GM18907 (cell line): ENCODE results near the gene ZSCAN20.

ENCODE experiments used
- ATAC-seq: cut with Tn5 transposase; IDR thresholded peaks from one replicate; pipeline ENCODE4 v1.9.1; 2021; ENCODE audit warnings: mild to moderate bottlenecking, moderate library complexity; ENCODE audit not compliant: unreplicated experiment

ZSCAN20 gene

DNA sequence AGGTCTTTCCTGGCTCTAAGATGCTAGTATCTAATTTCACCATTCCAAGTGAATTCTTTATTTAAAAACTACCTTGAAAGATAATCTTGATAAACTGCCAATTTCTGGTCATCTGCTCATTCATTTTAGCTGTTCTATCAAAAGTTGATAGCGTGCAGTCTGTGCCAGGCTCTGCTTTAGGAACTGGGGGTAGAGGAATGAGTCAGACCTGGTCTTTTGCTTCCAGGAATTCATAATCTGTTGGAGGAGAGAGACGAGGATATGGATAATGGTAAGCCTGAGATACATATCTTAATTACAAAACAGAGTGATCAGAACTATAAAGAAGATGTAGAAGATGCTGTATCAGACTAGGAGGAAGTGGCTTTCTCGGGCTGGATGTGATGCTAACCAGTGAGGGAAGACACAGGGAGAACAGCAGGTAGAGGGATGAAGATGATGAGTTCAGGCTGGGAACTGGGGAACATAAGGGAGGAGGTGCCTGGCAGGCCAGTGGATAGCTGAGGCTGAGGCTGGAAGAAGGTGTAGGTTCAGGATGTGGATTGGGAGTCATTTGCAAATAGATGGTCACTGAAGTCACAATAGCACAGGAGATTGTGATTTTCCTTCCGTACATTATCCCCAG is 29.3 kb upstream of the ZSCAN20 start:
- ATAC-seq = no peak

DNA sequence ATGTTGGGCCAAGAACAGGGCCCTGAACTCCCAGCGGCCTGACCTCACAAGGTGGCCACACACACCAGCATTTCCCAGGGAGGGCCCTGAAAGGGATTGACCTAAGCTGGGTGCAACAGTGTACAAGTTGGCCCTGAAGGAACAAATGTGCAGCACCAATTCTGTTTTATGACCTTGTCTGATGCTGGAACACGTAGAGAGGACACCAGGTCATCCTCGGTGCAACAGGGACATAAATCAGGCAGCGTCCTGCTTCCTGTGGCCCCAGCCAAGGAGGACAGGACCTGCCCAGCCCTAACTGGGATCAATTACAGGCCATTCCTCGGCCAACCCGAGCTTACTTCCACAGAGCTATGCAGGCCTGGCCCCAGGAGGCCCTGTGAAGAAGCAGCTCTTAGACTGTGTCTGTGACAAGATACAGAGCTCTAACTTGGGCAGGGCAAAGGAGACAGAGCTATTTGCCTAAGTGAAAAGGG is 28.7 kb upstream of the ZSCAN20 start:
- ATAC-seq = no peak

DNA sequence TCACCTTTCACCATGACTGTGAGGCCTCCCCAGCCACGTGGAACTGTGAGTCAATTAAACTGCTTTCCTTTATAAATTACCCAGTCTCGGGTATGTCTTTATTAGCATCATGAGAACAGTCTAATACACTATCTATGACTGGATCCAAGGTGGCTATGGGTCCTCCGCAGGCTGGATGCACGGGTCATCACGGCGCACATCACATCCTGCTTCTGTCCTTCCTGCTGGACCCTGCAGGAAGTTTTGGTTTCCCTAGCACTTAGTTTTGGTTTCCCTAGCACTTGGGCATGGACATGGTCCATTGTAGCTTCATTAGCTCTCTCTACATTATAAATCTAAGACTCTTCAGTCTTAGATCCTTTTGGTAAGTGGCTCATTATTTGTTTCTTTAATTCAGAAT is 27.3 kb upstream of the ZSCAN20 start:
- no peak for ATAC-seq

DNA sequence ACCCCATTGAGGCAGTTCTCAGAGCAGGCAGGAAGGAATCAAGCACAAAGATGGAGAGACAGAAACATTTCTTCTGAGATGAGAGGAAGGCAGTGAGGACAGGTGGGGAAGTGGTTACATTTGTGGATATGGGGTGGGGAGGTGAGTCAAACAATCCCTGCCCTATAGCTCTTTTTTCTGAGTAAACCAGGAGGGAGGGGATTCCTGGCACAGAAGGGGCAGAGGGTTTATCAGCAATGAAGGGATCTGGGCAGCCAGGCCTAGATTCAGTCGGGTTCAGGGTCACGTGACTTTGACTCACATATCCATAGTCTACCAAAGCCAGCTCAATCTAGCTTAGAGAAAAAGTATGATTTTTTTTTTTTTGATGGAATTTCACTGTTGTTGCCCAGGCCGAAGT is 25.9 kb upstream of the ZSCAN20 start:
- no peak for ATAC-seq

DNA sequence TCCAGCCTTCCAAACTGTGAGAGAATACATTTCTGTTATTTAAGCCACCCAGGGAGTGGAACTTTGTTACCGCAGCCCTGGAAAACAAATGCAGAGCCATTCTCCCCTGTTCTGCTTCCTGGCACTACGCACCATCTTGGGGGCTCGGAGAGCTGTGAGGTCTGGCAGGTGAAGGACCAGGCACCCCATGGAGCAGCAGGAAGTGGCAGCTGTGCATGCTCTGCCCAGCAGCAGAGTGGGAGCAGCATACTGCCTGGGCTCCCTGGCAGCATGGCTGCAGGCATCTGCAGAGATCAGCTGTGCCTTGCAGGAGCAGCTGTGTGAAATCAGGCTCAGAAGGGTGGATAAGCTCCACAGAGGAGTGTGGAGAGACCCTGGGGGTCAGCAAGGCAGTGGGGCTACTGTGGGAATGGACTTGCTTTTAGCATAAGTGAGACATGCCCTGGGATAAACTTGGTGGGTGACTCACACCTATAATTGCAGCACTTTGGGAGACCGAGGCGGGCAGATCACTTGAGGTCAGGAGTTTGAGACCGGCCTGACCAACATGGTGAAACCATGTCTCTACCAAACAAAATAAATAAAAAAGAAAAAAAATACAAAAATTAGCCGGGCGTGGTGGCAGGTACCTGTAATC is 17.7 kb upstream of the ZSCAN20 start:
- ATAC-seq = no peak

DNA sequence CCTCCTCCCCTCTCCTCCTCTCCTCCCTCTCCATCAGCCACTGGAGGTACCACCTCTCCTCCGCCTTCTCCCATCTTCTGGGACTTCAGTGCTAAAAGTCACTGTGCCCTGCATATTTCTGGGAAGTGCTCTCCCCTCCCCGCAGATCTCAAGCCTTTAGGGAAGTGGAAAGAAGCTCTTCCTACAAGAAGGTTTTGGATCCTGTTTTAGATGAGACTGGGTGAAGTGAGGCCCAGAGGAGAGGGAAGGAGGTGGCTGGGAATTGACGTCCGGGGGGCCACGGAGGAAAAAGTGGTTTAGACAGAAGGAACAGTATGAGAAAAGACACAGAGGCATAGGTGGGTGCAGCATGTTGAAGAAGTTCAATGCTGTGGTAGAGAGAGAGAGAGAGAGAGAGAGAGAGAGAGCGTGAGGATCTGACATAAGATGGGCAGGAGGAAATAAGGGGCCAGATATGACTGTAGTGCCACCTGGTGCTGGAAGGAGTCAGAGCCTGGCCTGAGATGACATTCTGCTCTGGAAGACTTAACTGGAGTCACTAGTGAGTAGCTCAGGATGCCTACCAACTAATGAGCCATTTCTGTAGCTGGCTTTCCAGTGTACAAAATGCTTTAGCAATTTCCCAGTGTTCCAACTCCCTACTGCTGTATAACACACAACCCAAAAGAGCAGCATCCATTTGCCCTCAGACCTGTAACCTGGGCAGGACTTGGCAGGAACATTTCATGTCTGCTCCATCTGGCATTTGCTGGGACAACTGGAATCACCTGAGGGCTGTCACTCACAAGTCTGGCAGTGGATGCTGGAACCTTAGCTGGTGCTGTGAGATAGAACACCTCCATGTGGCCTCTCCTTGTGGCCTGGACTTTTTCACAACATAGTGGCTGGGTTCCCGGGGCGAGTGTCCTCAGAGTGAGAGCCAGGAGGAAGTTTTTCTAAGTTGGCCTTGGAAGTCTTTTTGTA is 16.6 kb upstream of the ZSCAN20 start:
- ATAC-seq = peak; percentile 71

DNA sequence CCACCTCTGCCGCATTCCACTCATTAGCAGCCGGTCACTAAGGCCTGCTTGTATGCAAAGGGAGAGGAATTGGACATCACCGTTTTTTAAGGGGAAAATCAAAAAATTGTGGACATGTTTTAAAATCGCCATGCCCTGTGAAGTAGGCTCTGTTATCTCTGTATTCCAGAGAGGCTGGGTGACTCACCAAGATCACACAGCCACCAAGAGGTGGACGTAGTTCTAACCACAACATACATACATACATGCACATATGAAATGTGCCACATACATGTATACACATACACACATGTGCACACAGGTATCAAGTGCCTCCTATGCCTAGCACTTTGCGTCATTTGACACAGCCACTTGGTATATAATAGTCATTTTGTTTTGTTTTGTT is 16.0 kb upstream of the ZSCAN20 start:
- no peak for ATAC-seq

DNA sequence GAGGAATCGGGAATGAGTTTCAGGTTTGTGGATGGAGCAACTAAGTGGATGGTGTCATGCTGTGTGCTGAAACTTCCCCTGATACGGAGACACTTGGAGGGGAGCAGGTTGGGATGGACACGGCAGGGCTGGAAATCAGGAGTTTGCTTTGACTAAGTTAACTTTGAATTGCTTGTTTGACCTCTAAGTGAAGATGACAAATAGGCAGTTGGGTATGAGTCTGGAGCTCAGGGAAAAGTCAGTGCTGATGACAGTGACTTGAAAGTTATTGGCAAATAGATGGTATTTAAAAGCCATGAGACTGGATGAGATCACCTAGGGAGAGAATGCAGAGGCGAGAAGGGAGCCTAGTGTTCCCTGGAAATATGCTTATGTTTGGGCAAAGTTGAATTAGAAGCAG is 12.8 kb upstream of the ZSCAN20 start:
- no peak for ATAC-seq

DNA sequence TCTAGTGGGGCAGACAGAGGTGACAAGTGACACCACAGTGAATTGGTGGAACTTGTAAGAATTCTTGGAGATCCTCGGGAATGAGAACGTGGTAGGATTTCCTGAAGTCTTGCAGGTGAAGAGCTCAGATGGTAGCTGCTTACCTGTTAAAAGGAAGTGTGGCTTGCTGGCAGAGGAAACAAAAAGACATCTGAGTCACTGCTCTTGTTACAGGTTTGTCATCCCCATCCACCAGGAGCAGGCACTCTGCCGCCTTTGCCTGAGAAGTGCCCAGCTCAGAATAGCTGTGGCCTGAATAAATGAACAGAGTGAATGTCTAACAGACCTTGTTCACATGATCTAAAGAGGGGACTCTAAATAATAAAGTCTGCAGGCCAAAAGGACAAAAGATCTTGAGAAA is 12.3 kb upstream of the ZSCAN20 start:
- no peak for ATAC-seq

DNA sequence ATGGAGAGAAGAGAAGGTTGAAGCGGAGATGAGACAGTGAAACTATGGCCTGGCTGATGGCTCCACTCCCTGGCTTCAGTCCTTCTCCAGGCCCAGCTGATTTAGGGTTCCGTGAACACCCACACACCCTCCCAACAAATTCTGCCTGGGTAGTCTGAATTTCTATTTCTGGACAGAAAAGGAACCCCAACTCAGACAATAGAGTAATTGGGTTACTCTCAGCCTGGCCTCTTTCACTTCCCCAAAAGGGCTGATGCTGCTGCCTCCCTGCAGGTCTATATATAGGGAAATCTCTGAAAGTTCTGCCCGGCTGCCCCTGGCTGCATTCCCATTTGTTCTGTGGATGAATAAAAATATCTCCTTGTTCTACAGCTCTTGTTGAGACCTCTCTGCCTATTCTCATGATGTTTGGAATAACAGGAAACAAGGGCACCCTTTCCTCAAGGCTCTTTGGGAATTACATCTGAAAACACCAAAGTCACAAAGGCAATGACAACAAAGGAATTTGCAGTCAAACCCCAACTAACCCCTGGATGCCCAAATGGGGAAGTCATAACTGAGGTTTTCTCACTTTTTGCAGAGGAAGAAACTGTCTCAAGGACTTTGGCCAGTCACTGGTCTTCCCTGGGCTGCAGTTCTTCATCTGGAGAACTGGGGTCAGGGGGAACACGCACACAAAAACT is 11.4 kb upstream of the ZSCAN20 start:
- ATAC-seq = peak; percentile 77

DNA sequence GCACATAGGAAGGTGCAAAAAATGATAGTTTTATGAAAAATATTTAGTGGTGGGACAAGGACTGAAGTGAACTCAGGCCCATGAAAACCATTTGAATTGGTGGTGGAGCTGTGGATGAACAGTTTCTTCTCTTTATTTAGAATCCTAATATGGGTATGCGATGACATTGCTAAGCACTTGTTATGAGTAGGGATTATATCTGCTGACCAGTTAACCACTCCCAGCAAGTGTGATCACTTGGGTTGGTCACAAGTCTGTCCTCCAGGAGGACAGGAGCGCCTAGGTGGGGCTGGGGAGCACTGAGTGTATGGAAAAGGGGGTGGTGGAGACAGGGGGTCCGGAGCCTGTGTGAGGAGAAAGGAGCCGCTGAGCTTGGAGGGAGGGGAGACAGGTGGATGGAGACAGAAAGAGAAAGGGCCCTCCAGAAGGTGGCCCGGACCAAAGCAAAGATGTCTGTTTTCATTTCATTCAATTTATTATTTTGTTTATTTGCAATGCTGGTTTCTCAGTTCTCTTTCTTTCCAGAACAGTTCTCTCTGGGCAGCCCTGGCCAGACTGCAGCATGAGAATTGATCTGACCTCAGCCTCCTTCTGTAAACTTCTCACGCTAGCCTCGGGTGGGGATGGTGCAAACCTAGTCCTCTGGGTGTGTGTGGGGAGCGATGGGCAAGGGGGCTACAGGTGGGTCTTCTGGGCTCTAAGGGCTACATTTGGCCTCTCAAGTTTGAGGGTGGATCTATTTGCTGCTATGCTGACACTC is 9.9 kb upstream of the ZSCAN20 start:
- ATAC-seq = no peak

DNA sequence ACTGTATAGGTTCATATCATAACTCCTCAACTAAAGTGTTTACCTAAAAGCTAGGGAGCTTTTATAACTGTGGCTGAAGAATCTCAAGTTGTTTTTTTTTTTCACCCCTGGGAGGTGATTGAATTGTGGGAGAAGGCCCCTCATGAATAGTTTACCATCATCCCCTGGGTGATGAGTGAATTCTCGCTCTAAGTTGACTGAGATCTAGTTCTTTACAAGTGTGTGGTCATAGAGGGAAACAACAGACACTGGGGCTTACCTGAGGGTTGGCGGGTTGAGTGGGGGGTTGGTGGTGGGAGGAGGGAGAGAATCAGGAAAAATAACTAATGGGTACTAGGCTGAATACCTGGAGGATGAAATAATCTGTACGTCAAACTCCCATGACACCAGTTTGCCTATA is 7.9 kb upstream of the ZSCAN20 start:
- no peak for ATAC-seq

DNA sequence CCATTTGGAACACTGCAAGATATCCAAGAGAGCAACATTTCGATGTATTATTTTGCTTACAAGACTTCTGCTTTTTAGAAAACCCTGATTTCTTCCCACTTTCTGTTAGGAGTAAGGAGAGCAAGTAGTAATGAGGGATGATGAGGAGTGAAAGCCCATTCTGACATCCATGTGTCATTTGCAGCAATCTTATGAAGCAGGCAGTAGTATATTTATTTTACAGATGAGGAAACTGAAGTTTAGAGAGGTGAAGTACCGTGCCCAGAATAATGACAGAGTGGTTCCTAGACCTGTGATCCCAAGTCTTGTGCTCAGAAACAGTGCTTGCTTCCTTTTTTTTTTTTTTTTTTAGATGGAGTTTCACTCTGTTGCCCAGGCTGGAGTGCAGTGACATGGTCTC is 7.1 kb upstream of the ZSCAN20 start:
- ATAC-seq = no peak

DNA sequence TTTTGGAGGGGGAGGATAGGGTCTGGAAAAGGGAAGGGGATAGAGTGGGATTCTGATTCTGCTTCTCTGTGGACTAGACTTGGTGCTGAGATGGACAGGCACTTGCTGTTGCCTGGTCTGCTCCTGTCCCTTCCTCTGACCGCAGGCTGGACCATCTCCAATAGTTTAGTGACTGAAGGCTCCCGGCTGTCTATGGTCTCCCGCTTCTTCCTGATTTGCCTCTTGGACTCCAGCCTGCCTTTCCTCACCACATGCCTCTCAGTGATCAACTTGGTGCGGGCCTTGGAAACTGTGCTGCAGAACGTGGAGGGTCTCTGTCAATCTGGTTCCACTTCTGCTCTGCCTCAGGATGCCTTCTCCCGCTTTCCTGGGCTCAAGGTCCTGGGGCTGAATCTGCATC is 6.3 kb upstream of the ZSCAN20 start:
- ATAC-seq = no peak

DNA sequence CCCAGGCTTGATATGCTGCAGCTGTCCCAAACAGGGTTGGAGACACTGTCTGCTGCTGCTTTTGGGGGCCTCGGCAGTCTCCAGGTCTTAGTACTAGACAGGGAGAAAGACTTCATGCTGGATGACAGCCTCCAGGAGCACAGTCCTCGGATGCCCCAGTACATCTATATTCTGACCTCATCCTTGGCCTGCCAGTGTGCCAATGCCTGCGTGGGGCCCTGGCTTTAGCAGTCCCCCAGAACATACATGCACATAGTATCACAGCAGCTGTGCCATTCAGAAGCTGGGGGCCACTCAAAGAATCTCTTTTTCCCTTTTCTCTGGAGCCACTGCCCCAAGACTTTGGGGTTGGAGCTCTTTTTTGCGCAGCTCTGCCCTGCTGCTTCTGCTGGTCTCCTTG is 4.4 kb upstream of the ZSCAN20 start:
- no peak for ATAC-seq

DNA sequence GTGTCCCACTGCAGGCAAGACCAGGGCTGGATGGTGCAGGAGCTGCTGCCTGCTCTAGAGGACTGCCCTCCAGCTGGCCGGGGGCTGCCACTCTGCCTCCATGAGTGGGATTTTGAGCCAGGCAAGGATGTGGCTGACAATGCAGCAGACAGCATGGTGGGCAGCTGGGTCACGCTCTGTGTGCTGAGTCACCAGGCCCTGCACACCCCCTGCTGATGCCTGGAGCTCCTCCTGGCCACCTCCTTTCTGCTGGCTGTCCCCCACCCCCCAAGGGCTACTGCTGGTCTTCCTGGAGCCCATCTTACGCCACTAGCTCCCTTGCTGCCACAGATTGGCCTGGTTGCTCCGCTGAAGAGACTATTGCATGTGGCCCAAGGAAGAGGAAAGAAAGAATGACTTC is 3.9 kb upstream of the ZSCAN20 start:
- no peak for ATAC-seq

DNA sequence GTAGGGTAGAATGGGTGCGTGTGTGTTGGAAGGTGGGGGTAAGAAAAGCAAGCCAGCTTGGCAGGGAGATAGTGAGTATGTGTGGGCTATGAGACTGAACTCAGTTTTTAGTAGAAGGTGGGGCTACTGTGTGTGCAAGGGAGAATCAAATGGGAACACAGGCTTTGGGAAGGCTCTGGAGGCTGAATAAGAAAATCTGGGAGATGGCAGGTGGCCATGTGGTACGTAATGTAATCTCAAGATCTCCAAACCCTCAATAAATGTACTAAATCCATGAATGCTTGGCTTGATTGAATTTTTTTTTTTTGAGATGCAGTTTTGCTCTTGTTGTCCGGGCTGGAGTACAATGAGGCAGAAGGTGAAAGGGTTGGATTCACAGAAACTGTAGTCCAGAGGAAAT is 3.5 kb upstream of the ZSCAN20 start:
- no peak for ATAC-seq

DNA sequence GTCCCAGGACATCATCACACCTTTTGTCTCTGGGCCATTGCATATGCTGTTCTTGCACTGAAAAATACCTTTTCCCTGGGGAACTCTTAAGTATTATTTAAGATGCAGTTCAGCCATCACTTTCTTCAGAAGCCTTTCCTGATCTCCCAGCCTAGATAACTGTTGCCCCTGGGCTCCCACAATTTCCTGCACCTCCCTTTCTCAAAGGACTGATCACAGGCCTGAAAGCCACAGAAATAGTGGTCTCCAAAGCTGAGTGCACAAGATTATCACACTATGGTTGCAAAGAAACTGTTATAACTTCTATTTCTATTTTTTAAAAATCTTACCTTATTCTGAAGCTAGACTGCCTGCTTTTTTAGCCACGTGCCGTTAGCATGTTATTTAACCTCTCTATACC is 2.8 kb upstream of the ZSCAN20 start:
- ATAC-seq = no peak

DNA sequence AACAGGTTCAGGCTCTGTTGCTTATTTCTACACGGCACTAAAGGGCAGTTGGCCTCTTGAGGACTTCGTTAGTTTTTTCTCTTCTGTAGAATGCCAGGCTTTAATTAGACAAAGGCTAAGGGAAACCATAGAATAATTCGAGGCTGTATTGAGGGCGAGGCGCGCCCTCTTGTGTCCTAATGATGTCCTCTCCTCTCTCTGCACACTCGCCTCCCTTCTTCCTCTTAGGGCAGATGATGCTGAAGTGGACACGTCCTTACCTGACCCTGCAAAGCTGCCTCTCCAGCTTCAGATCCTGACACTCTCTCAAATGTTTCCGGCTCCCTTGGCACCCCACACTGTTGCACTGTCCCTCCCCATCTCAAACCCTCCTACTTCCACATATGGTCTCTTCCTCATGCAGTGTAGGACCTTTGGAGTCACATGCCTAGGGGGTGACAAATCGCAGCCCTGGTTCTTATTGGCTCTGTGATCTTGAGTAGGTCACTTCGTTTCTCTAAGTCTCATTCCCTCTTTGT is 1.9 kb upstream of the ZSCAN20 start:
- ATAC-seq = peak; percentile 43

DNA sequence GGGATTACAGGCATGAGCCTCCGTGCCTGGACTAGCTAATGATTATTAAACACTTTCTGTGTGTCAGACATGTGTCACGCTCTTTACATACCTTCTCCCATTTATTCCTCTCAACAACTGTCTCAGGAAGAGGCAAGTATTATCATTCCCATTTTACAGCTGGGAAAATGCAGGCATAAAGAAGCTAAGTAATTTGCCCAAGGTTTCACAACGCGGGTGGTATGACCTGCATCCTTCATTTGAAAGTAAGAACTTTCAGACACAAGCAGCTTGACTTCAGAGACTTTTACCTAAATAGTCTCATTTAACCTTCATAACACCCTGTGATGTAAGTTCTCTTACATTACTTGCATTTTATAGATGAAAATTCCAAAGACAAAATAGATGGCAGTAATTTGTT is 1.0 kb upstream of the ZSCAN20 start:
- ATAC-seq = no peak
